Trophoblast cell (in vitro differentiated cells and primary cell): ENCODE measurements around the gene HS3ST4.
A peak's percentile ranks its signal among the peaks of the same experiment; 100 is the strongest.

Source experiments
- DNase-seq, 2 donors: peaks; one replicate each; pipeline ENCODE4 v3.0.0-alpha.2; 2016
- H2AFZ ChIP-seq: 2 replicates; pipeline ENCODE4 v1.6.1; 2013; ENCODE audit warnings: low read length, moderate library complexity, mild to moderate bottlenecking; ENCODE audit not compliant: insufficient read depth, poor library complexity
- H2AK5ac ChIP-seq: 2 replicates; pipeline ENCODE4 v1.6.1; 2013; ENCODE audit warnings: mild to moderate bottlenecking, low read length
- H2BK120ac ChIP-seq: 2 replicates; pipeline ENCODE4 v1.6.1; 2013; ENCODE audit warnings: low read length, mild to moderate bottlenecking, moderate library complexity; ENCODE audit not compliant: insufficient read depth, poor library complexity
- H2BK12ac ChIP-seq: 2 replicates; pipeline ENCODE4 v1.6.1; 2013; ENCODE audit warnings: mild to moderate bottlenecking, low read length, moderate library complexity
- H2BK5ac ChIP-seq: 2 replicates; pipeline ENCODE4 v1.6.1; 2013; ENCODE audit warnings: low read length, low read depth, moderate library complexity, mild to moderate bottlenecking; ENCODE audit not compliant: poor library complexity
- H3K14ac ChIP-seq: 2 replicates; pipeline ENCODE4 v1.6.1; 2013; ENCODE audit warnings: mild to moderate bottlenecking, low read length
- H3K18ac ChIP-seq: 2 replicates; pipeline ENCODE4 v1.6.1; 2013; ENCODE audit warnings: mild to moderate bottlenecking, low read length
- H3K23ac ChIP-seq: 2 replicates; pipeline ENCODE4 v1.6.1; 2013; ENCODE audit warnings: low read length
- H3K27ac ChIP-seq: 2 replicates; pipeline ENCODE4 v1.5.1; 2013; ENCODE audit warnings: low read depth, mild to moderate bottlenecking, inconsistent platforms, low read length, moderate library complexity
- H3K27me3 ChIP-seq: 2 replicates; pipeline ENCODE4 v1.6.1; 2013; ENCODE audit warnings: inconsistent platforms, mild to moderate bottlenecking, low read length, moderate library complexity; ENCODE audit not compliant: insufficient read depth
- H3K36me3 ChIP-seq, 2 experiments: 1 replicate in 1 of 2; 2 replicates in 1 of 2; pipeline ENCODE4 v1.6.1; 2013; ENCODE audit warnings: low read length in 2 of 2, mild to moderate bottlenecking in 2 of 2, moderate library complexity in 1 of 2; ENCODE audit not compliant: insufficient read depth in 2 of 2, control insufficient read depth in 1 of 2
- H3K4ac ChIP-seq: 2 replicates; pipeline ENCODE4 v1.6.1; 2013; ENCODE audit warnings: low read depth, mild to moderate bottlenecking, low read length, moderate library complexity
- H3K4me1 ChIP-seq, 2 experiments: 1 replicate in 1 of 2; 2 replicates in 1 of 2; pipeline ENCODE4 v1.6.1; 2013; ENCODE audit warnings: low read length in 2 of 2, mild to moderate bottlenecking in 2 of 2, moderate library complexity in 1 of 2; ENCODE audit not compliant: insufficient read depth in 2 of 2, control insufficient read depth in 1 of 2
- H3K4me2 ChIP-seq: 2 replicates; pipeline ENCODE4 v1.6.1; 2013; ENCODE audit warnings: inconsistent platforms, mild to moderate bottlenecking, low read length, moderate library complexity
- H3K4me3 ChIP-seq: 2 replicates; pipeline ENCODE4 v1.5.1; 2013; ENCODE audit warnings: mild to moderate bottlenecking, low read depth, low read length, inconsistent platforms
- H3K79me1 ChIP-seq: one replicate; pipeline ENCODE4 v1.6.1; 2013; ENCODE audit warnings: low read length
- H3K79me2 ChIP-seq: 2 replicates; pipeline ENCODE4 v1.6.1; 2013; ENCODE audit warnings: low read length, mild to moderate bottlenecking; ENCODE audit not compliant: control insufficient read depth, insufficient read depth, poor library complexity
- H3K9ac ChIP-seq: 2 replicates; pipeline ENCODE4 v1.6.1; 2013; ENCODE audit warnings: mild to moderate bottlenecking, low read length
- H3K9me3 ChIP-seq: 2 replicates; pipeline ENCODE4 v1.6.1; 2013; ENCODE audit warnings: low read depth, mild to moderate bottlenecking, control low read depth, inconsistent platforms, low read length; ENCODE audit not compliant: insufficient read depth
- H4K12ac ChIP-seq: 2 replicates; pipeline ENCODE4 v1.6.1; 2013; ENCODE audit warnings: low read depth, mild to moderate bottlenecking, low read length, moderate library complexity
- H4K8ac ChIP-seq: 2 replicates; pipeline ENCODE4 v1.6.1; 2013; ENCODE audit warnings: low read depth, mild to moderate bottlenecking, low read length, moderate library complexity
- H4K91ac ChIP-seq: one replicate; pipeline ENCODE4 v1.6.1; 2013; ENCODE audit warnings: low read depth, mild to moderate bottlenecking, low read length, moderate library complexity
- WGBS: extraction: QIAGEN DNeasy Blood & Tissue Kit; methylation state at CpG from one replicate; pipeline ENCODE4 v1.1.7; 2013; ENCODE audit warnings: missing lambda C conversion rate; ENCODE audit not compliant: insufficient read length, insufficient coverage; ENCODE audit errors: extremely low coverage; 5-methylcytosine and 5-hydroxymethylcytosine counted together

HS3ST4 gene

DNA sequence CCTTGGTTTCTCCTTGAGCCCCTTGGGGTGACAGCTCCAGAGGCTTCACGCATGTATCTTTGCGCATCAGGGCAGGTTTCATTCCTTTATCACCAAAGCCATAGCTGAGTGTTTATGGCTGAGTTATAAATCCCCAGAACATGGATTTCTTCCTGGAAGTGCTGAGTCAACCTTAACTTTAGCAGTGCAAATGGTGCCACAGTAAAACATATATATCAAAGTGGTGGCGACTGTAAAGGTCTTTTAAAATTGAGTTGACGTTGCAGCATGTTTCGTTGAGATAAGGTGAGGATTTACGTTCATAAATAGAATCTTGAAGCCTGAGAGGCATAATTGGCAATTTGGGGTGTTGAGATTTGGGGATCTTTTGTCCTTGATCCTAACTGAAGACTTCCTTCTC, 214.1 kb downstream of the HS3ST4 start:
- no peak overlapping the region for H3K27ac ChIP-seq
- H2AK5ac ChIP-seq = no peak overlapping the region
- no peak overlapping the region for H3K14ac ChIP-seq
- no peak overlapping the region for H3K4ac ChIP-seq
- no peak overlapping the region for H3K9ac ChIP-seq
- no peak overlapping the region for H3K23ac ChIP-seq
- no peaks in the 10 kb centered on the region for H3K79me1 ChIP-seq
- no peak overlapping the region for H4K8ac ChIP-seq
- H3K4me3 ChIP-seq = no peak overlapping the region
- H4K12ac ChIP-seq = no peak overlapping the region
- H2BK5ac ChIP-seq = no peak overlapping the region
- H2AFZ ChIP-seq = no peak overlapping the region
- DNase-seq = no peak
- H3K9me3 ChIP-seq = no peaks in the 10 kb centered on the region
- no peak overlapping the region for H3K18ac ChIP-seq
- H3K4me1 ChIP-seq = no peaks in the 10 kb centered on the region
- H3K36me3 ChIP-seq = no peaks in the 10 kb centered on the region
- H3K4me2 ChIP-seq = no peak overlapping the region
- H3K27me3 ChIP-seq = no peaks in the 10 kb centered on the region
- no CpG with 5 or more reads among the region's 6 CpGs for WGBS
- no peak overlapping the region for H4K91ac ChIP-seq
- no peak overlapping the region for H2BK120ac ChIP-seq
- H3K79me2 ChIP-seq = no peaks in the 10 kb centered on the region
- no peak overlapping the region for H2BK12ac ChIP-seq

DNA sequence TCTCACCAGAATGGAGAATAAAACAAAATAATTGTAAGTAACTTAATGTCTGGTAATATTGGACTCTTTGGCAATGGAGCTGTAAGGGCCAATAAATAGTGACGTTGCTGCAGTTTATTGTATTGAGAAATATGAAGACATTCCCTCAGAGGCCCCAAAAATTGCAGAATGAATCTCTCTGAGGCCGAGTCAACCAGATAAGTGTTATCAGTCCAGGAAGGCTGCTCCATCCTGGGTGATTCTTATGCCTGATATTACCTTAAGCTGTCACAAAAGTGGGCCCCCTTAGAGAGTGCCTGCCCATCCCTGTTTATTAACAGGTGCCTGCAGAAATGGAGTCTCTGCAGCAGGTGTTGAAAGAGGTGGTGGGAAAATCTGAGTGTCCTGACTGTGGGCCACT, 219.2 kb downstream of the HS3ST4 start:
- no peak overlapping the region for H3K4me3 ChIP-seq
- H4K12ac ChIP-seq = no peak overlapping the region
- H3K4ac ChIP-seq = no peak overlapping the region
- no peak overlapping the region for H2AFZ ChIP-seq
- no peak overlapping the region for H3K23ac ChIP-seq
- WGBS = no CpG with 5 or more reads among the region's 2 CpGs
- H3K18ac ChIP-seq = no peak overlapping the region
- H3K9ac ChIP-seq = no peak overlapping the region
- no peak overlapping the region for H3K27ac ChIP-seq
- no peak overlapping the region for H2BK120ac ChIP-seq
- no peaks in the 10 kb centered on the region for H3K9me3 ChIP-seq
- H2AK5ac ChIP-seq = no peak overlapping the region
- no peaks in the 10 kb centered on the region for H3K27me3 ChIP-seq
- no peak overlapping the region for H3K4me2 ChIP-seq
- no peaks in the 10 kb centered on the region for H3K79me2 ChIP-seq
- no peak overlapping the region for H3K14ac ChIP-seq
- no peak overlapping the region for H4K91ac ChIP-seq
- no peaks in the 10 kb centered on the region for H3K4me1 ChIP-seq
- DNase-seq = no peak
- no peaks in the 10 kb centered on the region for H3K79me1 ChIP-seq
- H3K36me3 ChIP-seq = no peaks in the 10 kb centered on the region
- H2BK12ac ChIP-seq = no peak overlapping the region
- H4K8ac ChIP-seq = no peak overlapping the region
- no peak overlapping the region for H2BK5ac ChIP-seq

DNA sequence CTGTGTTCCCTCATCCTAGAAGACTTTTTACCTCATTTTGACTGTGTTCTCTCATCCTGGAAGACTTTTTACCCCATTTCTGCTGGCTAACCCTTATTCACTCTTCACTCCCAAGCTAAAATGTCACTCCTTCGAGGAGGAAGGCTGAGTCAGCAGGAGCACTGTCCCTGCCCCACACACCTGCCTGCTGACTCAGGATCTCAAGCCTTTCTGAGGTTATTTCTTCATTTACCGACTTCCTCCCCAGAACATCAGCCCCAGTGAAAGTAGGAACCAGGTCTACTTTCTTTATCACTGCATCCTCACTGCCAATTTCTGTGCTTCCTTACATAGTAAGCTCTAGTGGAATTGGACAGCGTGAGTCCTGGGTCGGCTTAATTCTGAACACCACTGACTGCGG, 220.6 kb downstream of the HS3ST4 start:
- Histone ChIP-seq H3K4ac (no peak overlapping the region), H4K12ac (no peak overlapping the region), H3K27ac (no peak overlapping the region), H2BK5ac (no peak overlapping the region), H4K8ac (no peak overlapping the region), H3K79me1 (no peaks in the 10 kb centered on the region), H3K14ac (no peak overlapping the region), H3K9ac (no peak overlapping the region), H3K4me2 (no peak overlapping the region), H3K36me3 (no peaks in the 10 kb centered on the region), H3K79me2 (no peaks in the 10 kb centered on the region), H3K4me1 (no peaks in the 10 kb centered on the region), H3K9me3 (no peaks in the 10 kb centered on the region), H3K4me3 (no peak overlapping the region), H4K91ac (no peak overlapping the region), H2AK5ac (no peak overlapping the region), H3K18ac (no peak overlapping the region), H3K27me3 (no peaks in the 10 kb centered on the region), H2BK12ac (no peak overlapping the region), H2BK120ac (no peak overlapping the region), H3K23ac (no peak overlapping the region), H2AFZ (no peak overlapping the region)
- DNase-seq = no peak
- WGBS = no CpG with 5 or more reads among the region's 5 CpGs

DNA sequence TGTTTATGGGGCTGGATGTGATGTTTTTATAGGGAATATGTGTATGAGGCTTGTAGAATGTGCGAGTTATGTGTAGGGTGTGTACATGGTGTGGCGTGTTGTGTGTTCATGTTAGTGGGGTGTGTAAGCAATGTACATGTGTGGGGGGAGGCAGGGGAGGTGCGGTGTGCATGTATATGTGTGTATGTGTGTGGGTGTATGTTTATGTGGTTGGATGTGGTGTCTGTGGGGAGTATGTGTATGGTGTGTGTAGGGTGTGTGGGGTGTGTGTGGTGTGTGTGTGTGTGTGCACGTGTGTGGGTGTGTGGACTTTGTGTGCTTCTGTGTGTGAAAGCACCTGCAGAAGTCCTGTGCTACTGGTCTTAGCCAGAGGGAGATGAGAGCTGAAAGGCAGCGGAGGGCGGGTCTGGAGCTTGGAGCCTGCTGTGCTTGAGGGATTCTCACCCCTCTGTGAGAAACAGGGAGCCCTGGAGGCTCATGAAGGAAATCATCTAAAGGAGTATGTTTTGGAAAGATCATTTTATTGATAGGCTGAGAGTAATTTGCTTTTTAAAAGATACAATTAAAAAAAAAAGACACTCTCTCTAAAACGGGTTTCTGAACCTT, 222.7 kb downstream of the HS3ST4 start:
- no peak overlapping the region for H3K14ac ChIP-seq
- no peak overlapping the region for H4K12ac ChIP-seq
- no peaks in the 10 kb centered on the region for H3K9me3 ChIP-seq
- no peaks in the 10 kb centered on the region for H3K36me3 ChIP-seq
- H3K23ac ChIP-seq = peak overlapping the region; percentile 62
- H3K4me1 ChIP-seq = no peaks in the 10 kb centered on the region
- no peak overlapping the region for H3K4me2 ChIP-seq
- no peak overlapping the region for H3K18ac ChIP-seq
- no peak overlapping the region for H2BK120ac ChIP-seq
- H3K27me3 ChIP-seq = no peaks in the 10 kb centered on the region
- peak overlapping the region; percentile 53 for H3K4me3 ChIP-seq
- H3K27ac ChIP-seq = no peak overlapping the region
- H3K79me2 ChIP-seq = no peaks in the 10 kb centered on the region
- H2AFZ ChIP-seq = no peak overlapping the region
- WGBS = 100% methylated on average over 1 of the region's 7 CpGs
- H2BK12ac ChIP-seq = no peak overlapping the region
- H3K9ac ChIP-seq = no peak overlapping the region
- no peak overlapping the region for H3K4ac ChIP-seq
- no peak for DNase-seq
- no peak overlapping the region for H4K91ac ChIP-seq
- H2AK5ac ChIP-seq = no peak overlapping the region
- H2BK5ac ChIP-seq = no peak overlapping the region
- no peak overlapping the region for H4K8ac ChIP-seq
- H3K79me1 ChIP-seq = no peaks in the 10 kb centered on the region
